Activated B cell treated with CpG ODN at 0.5 μM for 24 hours (primary cell): ENCODE data around the gene CHKA. TPM values are rescaled to one million over a fixed set of nuclear protein-coding genes. Genes with fewer than 3 reads are reported as not detected.

Experiments
- ATAC-seq: fragments of 200-7000 bp; cut with Tn5 transposase; one replicate; pipeline ENCODE4 v1.10.0; 2021; ENCODE audit warnings: low read depth, mild to moderate bottlenecking, moderate library complexity
- CTCF ChIA-PET: fragments of 350-600 bp; sonication (Branson Sonifier 250); formaldehyde crosslinking; loops from one replicate; lab custom pipeline; 2021; ENCODE audit warnings: antibody characterized with exemption; lab: Charles Lee
- POLR2A ChIA-PET: fragments of 350-600 bp; sonication (Branson Sonifier 250); formaldehyde crosslinking; loops from one replicate; lab custom pipeline; 2021; ENCODE audit warnings: antibody characterized with exemption; lab: Charles Lee
- DNase-seq: peaks from one replicate; pipeline ENCODE4 v3.0.0; 2022
- H3K27ac Mint-ChIP-seq: one replicate; pipeline ENCODE4 v1.8.0; 2020; ENCODE audit warnings: mixed read lengths
- H3K27me3 Mint-ChIP-seq: one replicate; pipeline ENCODE4 v1.8.0; 2021; ENCODE audit warnings: mixed read lengths
- H3K36me3 Mint-ChIP-seq: one replicate; pipeline ENCODE4 v1.8.0; 2021; ENCODE audit warnings: low read depth, mixed read lengths
- H3K4me1 Mint-ChIP-seq: one replicate; pipeline ENCODE4 v1.8.0; 2021; ENCODE audit warnings: mixed read lengths
- H3K4me3 Mint-ChIP-seq: one replicate; pipeline ENCODE4 v1.8.0; 2020; ENCODE audit warnings: mild to moderate bottlenecking, mixed read lengths
- H3K9me3 Mint-ChIP-seq: one replicate; pipeline ENCODE4 v1.8.0; 2020; ENCODE audit warnings: mixed read lengths
- CTCF ChIP-seq: fragments of 200-600 bp; IDR thresholded peaks from one replicate; pipeline ENCODE4 v1.8.0; 2022; ENCODE audit warnings: antibody characterized with exemption, mild to moderate bottlenecking
- intact Hi-C: fragments of 100-400 bp; cut with micrococcal nuclease; formaldehyde crosslinking; loops from one replicate; pipeline ENCODE4 v1.15.1; 2024
- total RNA-seq: library from RNA; stranded (reverse); gene quantifications from 2 replicates; pipeline ENCODE4 v1.2.3, GENCODE V29; 2022

CHKA gene
- total RNA-seq, 1 donor from 2014 or later = 16.1 TPM

GRCh38 chr11:68143310-68143689, 22.1 kb upstream of the CHKA start:
- peaks cover 13% of the 10 kb centered on the region for H3K4me1 Mint-ChIP-seq
- H3K9me3 Mint-ChIP-seq = no peaks in the 10 kb centered on the region
- H3K36me3 Mint-ChIP-seq = no peaks in the 10 kb centered on the region
- ChIA-PET POLR2A (no interaction called here), CTCF (no interaction called here)
- H3K27me3 Mint-ChIP-seq = peaks cover 5% of the 10 kb centered on the region
- H3K27ac Mint-ChIP-seq = no peak overlapping the region
- no peak for TF ChIP-seq CTCF
- intact Hi-C loops = no loop called here
- no peak overlapping the region for H3K4me3 Mint-ChIP-seq
- no peak for ATAC-seq
- DNase-seq = no peak

GRCh38 chr11:68142441-68143309, 21.5 kb upstream of the CHKA start:
- Mint-ChIP-seq H3K27me3 (peaks cover 6% of the 10 kb centered on the region), H3K27ac (no peak overlapping the region), H3K4me1 (peaks cover 13% of the 10 kb centered on the region), H3K36me3 (no peaks in the 10 kb centered on the region), H3K4me3 (no peak overlapping the region), H3K9me3 (no peaks in the 10 kb centered on the region)
- TF ChIP-seq CTCF = no peak
- ATAC-seq (no peak), DNase-seq (no peak)
- POLR2A ChIA-PET = interaction anchor here (0.7 kb wide), 1 partner anchor 564 kb away, joined by 3 read pairs; no protein-coding TSS in a partner anchor
- intact Hi-C loops = no loop called here
- CTCF ChIA-PET = no interaction called here

GRCh38 chr11:68142028-68142412, 20.8 kb upstream of the CHKA start:
- intact Hi-C loops = no loop called here
- no peak for TF ChIP-seq CTCF
- no peak for DNase-seq
- Mint-ChIP-seq H3K36me3 (no peaks in the 10 kb centered on the region), H3K4me3 (no peak overlapping the region), H3K4me1 (peaks cover 13% of the 10 kb centered on the region), H3K9me3 (no peaks in the 10 kb centered on the region), H3K27ac (no peak overlapping the region), H3K27me3 (peaks cover 6% of the 10 kb centered on the region)
- ChIA-PET POLR2A (interaction anchor here (0.7 kb wide), 1 partner anchor 563 kb away, joined by 3 read pairs; no protein-coding TSS in a partner anchor), CTCF (no interaction called here)
- ATAC-seq = peak; percentile 25

GRCh38 chr11:68141246-68142027, 20.2 kb upstream of the CHKA start:
- DNase-seq (no peak), ATAC-seq (no peak)
- Mint-ChIP-seq H3K36me3 (no peaks in the 10 kb centered on the region), H3K4me3 (no peak overlapping the region), H3K27ac (no peak overlapping the region), H3K4me1 (peaks cover 13% of the 10 kb centered on the region), H3K9me3 (no peaks in the 10 kb centered on the region), H3K27me3 (peaks cover 6% of the 10 kb centered on the region)
- intact Hi-C loops = no loop called here
- CTCF ChIA-PET = no interaction called here
- POLR2A ChIA-PET = no interaction called here
- no peak for TF ChIP-seq CTCF
